ENCODE results near the gene NBPF15. TPM values are rescaled to one million over a fixed set of nuclear protein-coding genes. Genes with fewer than 3 reads are reported as not detected.
A peak's percentile ranks its signal among the peaks of the same experiment; 100 is the strongest.
"Not testable (repeated sequence)": the region's sequence is repeated elsewhere in the genome, so short reads cannot be mapped to it uniquely, and the experiment has no call there.

Gene NBPF15
- 40.1 TPM for total RNA-seq

- peak; percentile 84 for DNase-seq (ENCODE audit: low spot score)
- ATAC-seq, result peak; percentile 98
These were observed at the start of gene NBPF15 for GRCh38 chr1:144461136-144461759. Gene NBPF15 (minus strand): TSS chr1:144461669. CDS start chr1:144440003, 21,666 bp downstream.

GRCh38 chr1:144496429-144496828, 35.0 kb upstream of the NBPF15 start:
- ATAC-seq; DNase-seq (ENCODE audit: low spot score): not testable (repeated sequence)

- DNase-seq (ENCODE audit: low spot score); ATAC-seq: not testable (repeated sequence)
These were observed 32.7 kb upstream of the NBPF15 start for GRCh38 chr1:144494130-144494529.

GRCh38 chr1:144490394-144490793, 28.9 kb upstream of the NBPF15 start:
- ATAC-seq; DNase-seq (ENCODE audit: low spot score): not testable (repeated sequence)

- not testable (repeated sequence) for ATAC-seq; DNase-seq (ENCODE audit: low spot score)
These were observed 25.5 kb upstream of the NBPF15 start for GRCh38 chr1:144487002-144487401.

GRCh38 chr1:144485048-144485993, 23.9 kb upstream of the NBPF15 start:
- ATAC-seq; DNase-seq (ENCODE audit: low spot score): not testable (repeated sequence)

- DNase-seq (ENCODE audit: low spot score); ATAC-seq: not testable (repeated sequence)
These were observed 12.4 kb upstream of the NBPF15 start for GRCh38 chr1:144473897-144474296.

GRCh38 chr1:144471434-144471833, 10.0 kb upstream of the NBPF15 start:
- DNase-seq (ENCODE audit: low spot score); ATAC-seq: not testable (repeated sequence)

- DNase-seq (ENCODE audit: low spot score); ATAC-seq: not testable (repeated sequence)
These were observed 309 bp upstream of the NBPF15 start for GRCh38 chr1:144461778-144462177.

- ATAC-seq, result peak; percentile 74
- not testable (repeated sequence) for DNase-seq (ENCODE audit: low spot score)
These were observed 783 bp downstream of the NBPF15 start for GRCh38 chr1:144460686-144461085.

GRCh38 chr1:144442402-144442801, 19.1 kb downstream of the NBPF15 start:
- not testable (repeated sequence) for ATAC-seq; DNase-seq (ENCODE audit: low spot score)

GRCh38 chr1:144439737-144440136, 21.7 kb downstream of the NBPF15 start:
- not testable (repeated sequence) for ATAC-seq; DNase-seq (ENCODE audit: low spot score)

GRCh38 chr1:144418891-144419694, 42.4 kb downstream of the NBPF15 start:
- not testable (repeated sequence) for ATAC-seq
- peak; percentile 49 for DNase-seq (ENCODE audit: low spot score)

- peak; percentile 27 for ATAC-seq
These were observed 47.9 kb downstream of the NBPF15 start for GRCh38 chr1:144413404-144414118.

GRCh38 chr1:144412491-144413403, 48.7 kb downstream of the NBPF15 start:
- ATAC-seq, result peak; percentile 86

More at GRCh38 chr1:144413404-144414118, 47.9 kb downstream of the NBPF15 start:
- DNase-seq (ENCODE audit: low spot score), result not testable (repeated sequence)

GRCh38 chr1:144412068-144412471, 49.4 kb downstream of the NBPF15 start:
- DNase-seq (ENCODE audit: low spot score) (peak; percentile 73), ATAC-seq (peak; percentile 81)

More at GRCh38 chr1:144412491-144413403, 48.7 kb downstream of the NBPF15 start:
- DNase-seq (ENCODE audit: low spot score), result peak; percentile 80

- DNase-seq (ENCODE audit: low spot score); ATAC-seq: not testable (repeated sequence)
These were observed 58.7 kb downstream of the NBPF15 start for GRCh38 chr1:144402807-144403206.

GRCh38 chr1:144371651-144372050, 89.8 kb downstream of the NBPF15 start:
- DNase-seq (ENCODE audit: low spot score); ATAC-seq: not testable (repeated sequence)

All from left lobe of liver (tissue), 2 donors.